GM21723 (cell line): Measurements from ENCODE around the gene PCID2.
A peak's percentile ranks its signal among the peaks of the same experiment; 100 is the strongest.
"Not testable (repeated sequence)": the region's sequence is repeated elsewhere in the genome, so short reads cannot be mapped to it uniquely, and the experiment has no call there.

Source experiments
- ATAC-seq: cut with Tn5 transposase; IDR thresholded peaks from one replicate; pipeline ENCODE4 v1.9.1; 2021; ENCODE audit warnings: mild to moderate bottlenecking, moderate library complexity; ENCODE audit not compliant: unreplicated experiment

PCID2 gene

GRCh38 chr13:113167575-113167974, 40.9 kb downstream of the PCID2 start:
- no peak for ATAC-seq

- no peak for ATAC-seq
Measured at GRCh38 chr13:113167155-113167554, 41.3 kb downstream of the PCID2 start.

GRCh38 chr13:113166681-113167080, 41.8 kb downstream of the PCID2 start:
- ATAC-seq: no peak

- no peak for ATAC-seq
Measured at GRCh38 chr13:113166266-113166665, 42.2 kb downstream of the PCID2 start.

DNA sequence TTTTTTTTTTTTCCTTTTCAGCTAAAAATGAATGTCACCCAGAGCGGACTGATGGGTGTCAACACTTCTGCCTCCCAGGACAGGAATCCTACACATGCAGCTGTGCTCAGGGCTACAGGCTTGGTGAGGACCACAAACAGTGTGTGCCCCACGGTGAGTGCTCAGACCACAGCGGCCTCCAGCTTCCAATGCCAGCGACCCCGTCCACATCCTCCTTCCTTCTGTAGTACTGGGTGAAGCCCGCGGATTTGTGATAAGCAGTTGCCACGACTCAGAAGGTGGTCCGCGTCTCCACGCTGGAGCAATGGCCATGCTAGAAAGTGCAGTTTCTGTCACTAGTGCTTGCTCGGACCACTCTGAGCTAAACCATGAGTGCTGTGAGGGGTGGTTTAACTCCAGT, 44.0 kb downstream of the PCID2 start:
- ATAC-seq: no peak

- ATAC-seq: no peak
Measured at GRCh38 chr13:113162783-113163685, 45.4 kb downstream of the PCID2 start.

DNA sequence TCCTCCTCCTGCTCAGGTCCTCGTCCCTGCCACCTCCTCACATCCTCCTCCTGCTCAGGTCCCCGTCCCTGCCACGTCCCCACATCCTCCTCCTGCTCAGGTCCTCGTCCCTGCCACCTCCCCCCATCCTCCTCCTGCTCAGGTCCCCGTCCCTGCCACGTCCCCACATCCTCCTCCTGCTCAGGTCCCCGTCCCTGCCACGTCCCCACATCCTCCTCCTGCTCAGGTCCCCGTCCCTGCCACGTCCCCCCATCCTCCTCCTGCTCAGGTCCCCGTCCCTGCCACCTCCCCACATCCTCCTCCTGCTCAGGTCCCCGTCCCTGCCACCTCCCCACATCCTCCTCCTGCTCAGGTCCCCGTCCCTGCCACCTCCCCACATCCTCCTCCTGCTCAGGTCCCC, 46.5 kb downstream of the PCID2 start:
- ATAC-seq: not testable (repeated sequence)

- ATAC-seq: no peak
Measured at GRCh38 chr13:113161433-113161832, 47.0 kb downstream of the PCID2 start.

DNA sequence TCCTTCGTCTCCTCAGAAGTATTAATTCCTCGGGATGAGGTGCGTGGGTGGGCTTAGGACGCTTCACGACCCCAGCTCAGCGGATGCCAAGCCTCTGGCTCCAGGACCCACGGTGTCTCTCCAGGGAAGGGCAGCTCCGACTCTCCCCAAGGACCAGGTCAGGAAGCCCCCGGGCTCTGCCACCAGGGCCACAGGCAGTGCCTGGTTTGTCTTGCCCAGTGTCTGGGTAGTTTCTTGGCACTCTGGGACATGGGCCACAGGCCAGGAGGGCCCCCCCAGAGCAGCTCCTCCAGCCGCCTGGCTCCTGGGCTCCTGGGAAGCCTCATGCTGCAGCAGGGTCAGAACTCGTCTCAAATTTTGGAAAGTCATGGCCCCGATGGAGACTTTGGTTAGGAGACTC, 47.5 kb downstream of the PCID2 start:
- ATAC-seq: no peak

- ATAC-seq: no peak
Measured at GRCh38 chr13:113159701-113160100, 48.8 kb downstream of the PCID2 start.

DNA sequence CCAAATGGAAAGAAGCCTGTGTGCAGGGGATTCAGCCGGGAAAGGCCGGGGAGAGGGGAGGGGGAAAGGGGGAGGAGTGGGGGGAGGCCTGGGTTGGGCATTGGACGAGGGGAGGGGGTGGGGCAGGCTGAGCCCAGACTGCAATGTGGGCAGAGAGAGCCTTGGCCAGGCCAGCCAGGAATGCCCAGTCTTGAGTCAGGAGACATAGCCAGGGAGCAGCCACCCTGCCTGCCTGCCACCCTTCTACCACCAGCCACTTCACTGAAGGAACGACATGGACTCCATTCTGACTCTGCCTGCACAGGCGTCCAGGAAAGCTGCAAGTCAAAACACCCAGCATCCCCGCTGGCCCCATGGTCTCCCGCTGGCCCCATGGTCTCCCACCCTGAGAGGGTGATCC, 49.5 kb downstream of the PCID2 start:
- no peak for ATAC-seq

- ATAC-seq: no peak
Measured at GRCh38 chr13:113157929-113158747, 50.3 kb downstream of the PCID2 start, which contains the start of gene PROZ. PROZ (plus strand) TSS chr13:113158648; CDS start chr13:113158661, 13 bp downstream.

DNA sequence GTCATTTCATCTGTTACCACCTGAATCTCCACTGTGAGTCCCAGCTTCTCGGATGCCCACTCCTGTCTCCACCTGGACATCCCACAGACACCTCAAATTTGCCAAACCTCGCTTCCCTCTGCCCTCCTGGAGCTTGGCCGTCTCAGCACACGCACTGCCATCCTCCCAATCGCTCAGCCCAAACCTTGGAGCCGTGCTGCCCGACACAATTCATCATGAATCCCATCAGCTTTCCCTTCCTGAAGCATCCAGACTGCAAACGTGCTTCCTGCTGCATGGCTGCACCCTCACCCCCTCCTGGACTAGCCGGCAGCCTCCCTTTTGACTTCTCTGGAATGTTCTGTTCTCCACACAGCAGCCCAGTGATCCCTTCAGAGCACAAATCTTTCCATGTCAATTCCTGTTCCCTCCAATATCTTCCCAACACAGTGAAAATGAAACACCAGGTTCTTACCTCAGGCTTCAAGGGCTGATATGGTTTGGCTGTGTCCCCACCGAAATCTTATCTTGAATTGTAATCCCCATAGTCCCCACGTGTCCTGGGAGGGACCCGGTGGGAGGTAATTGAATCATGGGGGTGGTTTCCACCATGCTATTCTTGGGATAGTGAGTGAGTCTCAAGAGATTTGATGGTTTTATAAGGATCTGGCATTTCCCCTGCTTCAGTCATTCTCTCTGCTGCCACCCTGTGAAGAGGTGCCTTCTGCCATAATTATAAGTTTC, 51.1 kb downstream of the PCID2 start:
- no peak for ATAC-seq

DNA sequence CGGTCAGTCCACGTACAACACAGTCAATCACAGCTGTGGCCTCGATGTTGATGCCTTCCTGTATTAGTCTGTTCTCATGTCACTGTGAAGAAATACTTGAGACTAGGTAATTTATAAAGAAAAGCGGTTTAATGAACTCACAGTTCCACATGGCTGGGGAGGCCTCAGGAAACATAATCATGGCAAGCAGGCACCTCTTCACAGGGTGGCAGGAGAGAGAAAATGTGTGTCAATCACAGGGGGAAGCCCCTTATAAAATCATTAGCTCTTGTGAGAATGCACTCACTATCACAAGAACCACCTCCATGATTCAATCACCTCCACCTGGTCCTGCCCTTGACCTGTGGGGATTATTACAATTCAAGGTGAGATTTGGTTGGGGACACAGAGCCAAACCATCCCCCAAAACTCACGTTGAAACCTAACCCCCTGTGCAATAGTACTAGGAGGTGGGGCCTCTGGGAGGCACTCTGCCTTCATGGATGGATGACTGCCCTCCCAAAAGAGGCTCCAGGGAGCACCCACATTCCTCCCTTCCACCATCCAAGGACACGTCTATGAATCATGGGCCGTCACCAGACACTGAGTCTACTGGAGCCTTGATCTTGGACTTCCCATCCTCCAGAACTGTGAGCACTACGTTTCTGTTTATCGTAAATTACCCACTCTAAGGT, 52.4 kb downstream of the PCID2 start:
- no peak for ATAC-seq

GRCh38 chr13:113155201-113155600, 53.3 kb downstream of the PCID2 start:
- ATAC-seq: no peak

DNA sequence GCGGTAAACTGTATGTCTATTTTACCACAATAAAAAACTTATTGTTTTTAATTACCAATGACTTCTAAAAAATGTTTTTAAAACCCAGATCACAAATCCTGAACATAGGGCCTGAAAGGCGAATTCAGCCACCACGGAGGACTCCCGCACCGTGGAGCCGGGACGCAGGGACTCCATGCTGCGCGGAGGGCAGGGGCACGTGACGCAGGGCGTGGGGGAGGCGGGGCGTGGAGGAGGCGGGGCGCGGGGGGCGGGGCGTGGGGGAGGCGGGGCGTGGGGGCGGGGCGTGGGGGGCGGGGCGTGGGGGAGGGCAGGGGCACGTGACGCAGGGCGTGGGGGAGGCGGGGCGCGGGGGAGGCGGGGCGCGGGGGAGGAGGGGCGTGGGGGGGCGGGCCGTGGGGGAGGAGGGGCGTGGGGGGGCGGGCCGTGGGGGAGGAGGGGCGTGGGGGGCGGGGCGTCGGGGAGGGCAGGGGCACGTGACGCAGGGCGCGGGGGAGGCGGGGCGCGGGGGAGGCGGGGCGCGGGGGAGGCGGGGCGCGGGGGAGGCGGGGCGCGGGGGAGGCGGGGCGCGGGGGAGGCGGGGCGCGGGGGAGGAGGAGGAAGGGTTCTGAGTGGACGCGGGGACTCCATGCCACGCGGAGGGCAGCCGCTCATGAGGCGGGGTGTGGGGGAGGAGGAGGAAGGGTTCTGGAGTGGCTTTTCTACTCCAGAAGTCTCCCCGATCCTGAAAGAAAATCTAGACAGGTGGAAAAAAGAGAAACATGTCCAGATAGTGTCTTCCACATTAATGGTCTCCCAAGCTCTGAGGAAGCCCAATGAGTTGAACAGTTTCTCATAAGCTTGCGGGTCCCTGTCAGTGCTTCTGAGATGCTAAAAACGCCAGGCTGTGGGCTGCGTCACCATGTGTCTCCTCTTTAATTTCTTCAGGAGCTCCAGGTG, 54.4 kb downstream of the PCID2 start:
- ATAC-seq: peak; percentile 68

DNA sequence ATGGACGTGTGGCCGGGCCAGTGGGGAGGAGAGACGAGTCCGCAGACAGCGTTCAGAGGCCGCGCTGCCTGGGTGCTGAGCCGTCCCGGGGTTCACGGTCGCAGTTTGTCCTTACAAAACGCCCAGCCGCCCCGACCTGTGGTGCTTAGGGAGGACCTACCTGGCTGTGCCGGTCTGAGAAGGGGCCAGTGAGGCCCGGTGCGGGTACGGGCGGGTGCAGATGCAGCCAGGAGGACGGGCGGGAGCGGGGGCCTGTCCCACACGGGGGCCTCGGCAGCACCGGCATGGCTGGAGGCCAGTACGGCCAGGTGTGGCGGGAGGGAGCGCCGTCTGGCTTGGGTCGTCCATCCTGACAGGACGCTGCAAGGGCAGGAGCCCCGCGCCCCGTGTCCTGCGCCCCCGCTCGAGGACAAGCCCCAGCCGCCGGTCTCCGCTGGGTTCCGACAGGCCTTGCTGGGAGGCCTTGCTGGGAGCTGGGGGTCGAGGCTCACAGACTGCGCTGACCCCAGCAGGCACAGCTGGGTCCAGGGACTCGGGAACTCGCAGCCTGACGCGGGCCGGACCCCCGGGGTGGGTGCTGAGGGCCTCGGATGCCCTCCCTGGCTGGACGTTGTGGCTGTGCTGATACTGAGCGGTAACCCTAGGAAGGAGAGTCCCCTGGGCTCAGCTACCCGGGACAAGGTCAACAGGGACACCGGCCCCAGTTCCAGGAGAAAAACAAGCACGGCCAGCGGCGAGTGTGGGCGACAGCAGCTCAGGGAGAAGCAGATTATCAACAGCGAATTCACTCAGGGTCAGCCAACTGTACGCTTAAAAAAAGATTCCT, 55.3 kb downstream of the PCID2 start:
- ATAC-seq: peak; percentile 28

DNA sequence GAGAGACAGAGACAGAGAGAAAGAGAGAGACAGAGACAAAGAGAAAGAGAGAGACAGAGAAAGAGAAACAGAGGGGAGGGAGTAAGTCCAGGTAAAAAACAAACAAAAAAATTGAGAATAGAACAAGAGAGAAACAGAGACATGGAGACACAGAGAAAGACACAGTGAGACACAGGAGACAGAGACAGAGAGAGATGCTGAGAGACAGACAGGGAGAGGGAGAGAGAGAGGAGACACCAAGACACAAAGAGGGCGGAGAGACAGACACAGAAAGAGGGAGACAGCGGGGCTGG, 55.8 kb downstream of the PCID2 start:
- no peak for ATAC-seq
